NCI-H524 (cell line): ENCODE data around the gene EOLA1.
"Not testable (repeated sequence)": the region's sequence is repeated elsewhere in the genome, so short reads cannot be mapped to it uniquely, and the experiment has no call there.

Experiments
- DNase-seq, 2 experiments: peaks; one replicate each; lab custom pipeline; 2025; lab: John Stamatoyannopoulos, UW

Gene EOLA1

DNA sequence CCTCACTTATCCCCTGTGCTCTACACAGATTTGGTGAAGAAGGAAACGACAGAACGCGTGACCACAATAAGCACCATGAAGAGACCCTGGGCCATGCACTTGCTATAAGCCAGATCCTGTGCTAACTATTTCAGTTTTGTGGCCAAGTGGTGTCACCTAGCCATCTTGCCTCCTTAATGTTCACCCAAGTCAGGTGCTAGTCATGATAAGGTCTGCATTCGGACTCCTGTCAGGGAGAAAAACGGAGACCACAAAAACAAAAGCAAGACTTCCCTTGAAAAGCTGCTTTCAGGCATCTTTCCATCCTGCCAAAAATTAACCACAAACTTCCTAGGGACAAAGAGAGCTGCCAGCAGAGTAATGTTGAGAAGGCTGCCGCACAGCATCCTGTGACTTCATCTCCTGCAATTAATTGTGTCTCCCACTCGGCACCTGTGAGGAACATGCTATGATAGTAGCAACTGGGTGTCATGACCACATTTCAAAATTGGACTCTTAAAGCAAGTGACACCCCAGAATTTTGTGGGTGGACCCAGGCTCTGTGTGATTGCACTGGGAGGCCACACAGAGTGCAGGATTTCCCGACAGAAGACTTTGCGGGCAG lies 26.9 kb upstream of the EOLA1 start:
- DNase-seq, result no peak

- no peak for DNase-seq
Observed at GRCh38 chrX:149515954-149516602, 24.7 kb upstream of the EOLA1 start.

- DNase-seq, result no peak
Observed at GRCh38 chrX:149516604-149517003, 24.2 kb upstream of the EOLA1 start.

- no peak for DNase-seq
Observed at GRCh38 chrX:149517308-149517707, 23.5 kb upstream of the EOLA1 start.

DNA sequence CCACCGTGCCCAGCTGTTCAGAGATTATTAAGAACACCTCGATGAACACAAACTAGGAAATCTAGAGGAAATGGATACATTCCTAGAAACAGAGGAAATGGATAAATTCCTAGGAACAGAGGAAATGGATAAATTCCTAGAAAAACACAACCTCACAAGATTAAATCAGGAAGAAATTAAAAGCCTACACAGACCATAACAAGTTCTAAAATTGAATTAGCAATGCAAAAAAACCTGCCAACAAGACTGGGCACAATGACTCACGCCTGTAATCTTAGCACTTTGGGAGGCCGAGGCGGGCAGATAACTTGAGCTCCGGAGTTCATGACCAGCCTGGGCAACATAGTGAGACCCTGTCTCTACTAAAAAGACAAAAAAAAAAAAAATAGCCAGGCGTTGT lies 22.6 kb upstream of the EOLA1 start:
- no peak for DNase-seq

DNA sequence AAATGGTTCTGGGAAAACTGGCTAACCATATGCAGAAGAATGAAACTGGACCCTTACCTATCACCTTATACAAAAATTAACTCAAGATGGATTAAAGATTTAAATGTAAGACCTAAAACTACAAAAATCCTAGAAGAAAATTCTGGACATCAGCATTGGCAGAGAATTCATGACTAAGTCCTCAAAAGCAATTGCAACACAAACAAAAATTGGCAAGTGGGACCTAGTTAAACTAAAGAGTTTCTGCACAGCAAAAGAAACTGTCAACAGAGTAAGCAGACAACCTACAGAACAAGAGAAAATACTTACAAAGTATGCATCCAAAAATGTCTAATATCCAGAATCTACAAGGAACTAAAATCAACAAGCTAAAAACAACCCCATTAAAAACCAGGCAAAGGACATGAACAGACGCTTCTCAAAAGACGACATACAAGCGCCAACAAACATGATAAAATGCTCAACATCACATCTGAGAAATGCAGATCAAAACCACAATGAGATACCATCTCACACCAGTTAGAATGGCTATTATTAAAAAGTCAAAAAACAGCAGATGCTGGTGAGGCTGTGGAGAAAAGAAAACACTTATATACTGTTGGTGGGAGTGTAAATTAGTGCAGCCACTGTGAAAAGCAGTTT lies 20.1 kb upstream of the EOLA1 start:
- not testable (repeated sequence) for DNase-seq

DNA sequence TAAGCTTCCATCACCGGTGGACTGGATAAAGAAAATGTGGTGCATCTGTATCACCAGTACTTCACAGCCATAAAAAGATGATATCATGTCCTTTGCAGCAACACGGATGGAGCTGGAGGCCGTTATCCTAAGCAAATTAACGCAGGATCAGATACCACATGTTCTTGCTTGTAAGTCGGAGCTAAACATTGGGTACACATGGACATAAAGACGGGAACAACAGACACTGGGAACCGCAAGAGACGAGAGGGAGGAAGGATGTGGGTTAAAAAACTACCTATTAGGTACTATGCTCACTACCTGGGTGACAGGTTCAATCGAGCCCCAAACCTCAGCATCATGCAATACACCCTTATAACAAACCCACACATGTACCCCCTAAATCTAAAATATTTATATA lies 19.4 kb upstream of the EOLA1 start:
- no peak for DNase-seq

DNA sequence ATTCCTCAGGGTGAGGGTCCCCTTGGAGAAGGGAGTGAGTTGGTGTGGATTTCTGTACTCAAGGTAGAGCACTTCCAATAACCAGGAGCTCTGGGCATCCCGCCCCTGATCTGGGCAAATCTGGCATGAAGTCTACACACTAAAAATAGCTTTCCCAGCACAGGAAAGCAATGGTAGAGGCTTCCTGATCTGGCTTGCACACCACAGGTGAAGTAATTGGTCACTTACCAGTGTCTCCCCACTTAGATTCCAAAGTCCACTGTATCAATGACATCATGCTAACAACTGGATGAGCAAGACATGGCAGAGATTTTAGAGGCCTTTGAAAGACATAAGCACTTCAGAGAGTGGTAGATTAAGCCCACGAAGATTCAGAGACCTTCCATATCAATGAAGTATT lies 17.9 kb upstream of the EOLA1 start:
- DNase-seq, result no peak

- DNase-seq, result peak; percentile 38 to 57
Observed at GRCh38 chrX:149525389-149525788, 15.4 kb upstream of the EOLA1 start.

- DNase-seq, result not testable (repeated sequence)
Observed at GRCh38 chrX:149525903-149526302, 14.9 kb upstream of the EOLA1 start.

DNA sequence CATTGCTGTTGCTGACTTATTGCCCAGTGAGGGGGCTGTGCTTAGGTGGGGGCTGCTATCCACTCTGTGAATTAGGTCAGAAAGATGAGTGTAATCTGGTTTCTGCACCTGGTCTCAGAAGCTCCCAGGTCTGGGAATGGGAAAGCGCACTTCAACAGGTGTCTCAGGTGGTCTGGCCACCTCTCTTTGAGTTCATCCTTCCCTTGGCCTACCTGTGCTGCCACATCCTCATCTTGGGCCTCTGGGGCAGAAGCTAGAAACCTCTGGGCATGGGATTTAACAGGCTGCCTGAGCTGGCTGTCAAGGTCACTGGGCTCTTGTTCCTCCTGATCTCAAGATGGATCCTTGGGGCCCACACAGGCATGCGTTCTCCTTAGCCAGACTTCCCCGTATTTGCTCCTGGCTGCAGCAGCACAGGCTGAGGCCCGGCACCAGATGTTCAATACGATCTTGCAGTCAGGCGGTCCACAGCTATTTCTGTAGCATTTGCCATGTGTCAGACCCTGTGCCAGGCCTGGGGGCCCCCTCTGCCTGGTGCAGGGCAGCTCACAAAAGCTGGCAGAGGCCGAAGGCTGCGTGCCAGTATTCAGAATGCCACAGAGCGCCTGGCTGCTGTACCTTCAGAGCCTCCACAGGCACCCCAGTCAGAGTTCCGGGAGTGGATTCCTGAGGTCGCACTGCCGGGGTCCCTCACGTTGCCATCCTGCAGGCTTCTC lies 14.3 kb upstream of the EOLA1 start:
- not testable (repeated sequence) for DNase-seq

DNA sequence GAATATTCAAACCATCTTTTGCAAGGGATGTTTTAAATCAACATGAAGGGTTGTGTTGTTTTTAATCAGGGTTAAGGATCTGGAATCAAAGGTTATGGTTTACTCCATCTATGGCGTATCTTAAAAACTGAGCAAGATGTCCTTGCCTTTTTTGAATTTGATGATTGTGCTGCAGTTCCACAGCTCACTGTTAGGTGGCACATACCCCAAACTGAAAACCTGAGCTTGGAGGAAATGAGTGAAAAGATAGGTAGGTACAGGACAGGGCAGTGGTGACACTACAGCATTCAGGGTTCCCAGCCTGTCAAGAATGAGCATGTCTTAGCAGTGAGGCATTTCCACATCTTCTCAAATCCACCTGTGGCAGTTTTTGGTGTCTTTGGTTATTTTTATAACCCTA lies 13.1 kb upstream of the EOLA1 start:
- DNase-seq, result peak; percentile 6 to 34

- DNase-seq, result no peak
Observed at GRCh38 chrX:149528381-149528780, 12.4 kb upstream of the EOLA1 start.

DNA sequence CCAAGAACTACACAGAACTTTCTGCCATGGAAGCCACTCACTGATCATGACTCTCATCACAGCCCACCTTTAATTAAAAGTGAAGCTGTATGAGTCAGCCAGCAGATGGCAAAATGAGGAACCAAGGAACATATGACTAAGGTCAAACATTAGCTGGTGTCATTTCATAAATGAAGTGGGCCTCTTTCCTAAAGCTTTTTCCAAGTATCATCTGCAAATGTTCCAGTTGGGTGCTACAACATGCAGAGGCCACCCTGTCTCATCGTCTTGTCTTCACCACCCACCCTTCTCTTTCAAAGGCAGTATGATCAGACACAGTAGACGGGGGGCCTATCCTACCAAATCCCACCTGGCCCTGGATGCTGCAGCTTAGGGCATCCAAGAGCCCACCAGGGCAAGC lies 9.2 kb upstream of the EOLA1 start:
- DNase-seq, result no peak

DNA sequence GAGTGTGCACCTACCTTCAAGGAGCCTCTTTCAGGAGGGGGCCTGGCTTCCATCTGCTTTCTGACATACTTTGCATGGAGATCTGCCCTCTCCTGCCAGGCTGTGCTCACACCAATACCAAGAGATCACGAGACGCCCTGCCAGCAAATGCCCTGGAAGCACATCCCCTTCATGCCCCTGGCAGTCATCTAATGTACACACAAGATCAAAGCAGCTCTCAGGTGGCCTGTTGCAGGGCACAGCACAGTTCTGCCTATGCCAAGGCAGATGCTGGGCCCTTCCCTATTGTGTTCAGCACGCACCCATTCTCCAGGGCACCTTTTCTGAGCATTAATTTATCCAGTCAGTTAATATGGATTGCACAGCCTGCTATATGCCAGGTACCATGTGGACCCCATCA lies 7.9 kb upstream of the EOLA1 start:
- DNase-seq, result not testable (repeated sequence)

- not testable (repeated sequence) for DNase-seq
Observed at GRCh38 chrX:149533999-149534398, 6.8 kb upstream of the EOLA1 start.

DNA sequence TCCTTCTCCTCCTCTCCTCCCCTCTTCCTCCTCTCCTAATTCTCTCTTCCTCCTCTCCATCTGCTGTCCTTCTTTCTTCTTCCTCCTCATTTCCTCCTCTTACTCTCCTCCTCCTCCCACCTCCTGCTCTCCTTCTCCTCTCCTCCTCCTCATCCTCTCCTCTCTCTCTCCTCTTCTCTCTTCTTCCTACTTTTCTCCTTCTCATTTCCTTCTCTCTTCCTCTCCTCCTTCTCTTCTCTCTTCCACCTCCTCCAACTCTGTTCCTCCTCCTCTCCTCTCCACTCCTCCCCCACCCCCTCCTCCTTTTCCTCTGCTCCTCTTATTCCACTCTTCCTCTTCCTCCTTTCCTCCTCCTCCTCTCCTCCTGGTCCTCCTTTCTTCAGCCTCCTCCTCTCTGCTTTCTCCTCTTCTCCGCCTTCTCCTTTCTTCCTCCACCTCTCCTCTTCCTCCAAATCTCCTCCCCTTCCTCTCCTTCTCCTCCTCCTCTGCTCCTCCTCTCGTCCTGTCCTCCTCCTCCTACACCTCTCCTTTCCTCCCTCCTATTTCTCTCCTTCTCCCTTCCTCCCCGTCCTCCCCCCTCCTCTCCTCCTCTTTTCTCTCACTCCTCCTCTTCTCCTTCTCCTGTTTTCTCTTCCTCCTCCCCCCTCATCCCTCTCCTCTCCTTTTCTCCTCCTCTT lies 5.7 kb upstream of the EOLA1 start:
- DNase-seq, result not testable (repeated sequence)

GRCh38 chrX:149537474-149537873 lies 3.3 kb upstream of the EOLA1 start:
- DNase-seq, result not testable (repeated sequence)

DNA sequence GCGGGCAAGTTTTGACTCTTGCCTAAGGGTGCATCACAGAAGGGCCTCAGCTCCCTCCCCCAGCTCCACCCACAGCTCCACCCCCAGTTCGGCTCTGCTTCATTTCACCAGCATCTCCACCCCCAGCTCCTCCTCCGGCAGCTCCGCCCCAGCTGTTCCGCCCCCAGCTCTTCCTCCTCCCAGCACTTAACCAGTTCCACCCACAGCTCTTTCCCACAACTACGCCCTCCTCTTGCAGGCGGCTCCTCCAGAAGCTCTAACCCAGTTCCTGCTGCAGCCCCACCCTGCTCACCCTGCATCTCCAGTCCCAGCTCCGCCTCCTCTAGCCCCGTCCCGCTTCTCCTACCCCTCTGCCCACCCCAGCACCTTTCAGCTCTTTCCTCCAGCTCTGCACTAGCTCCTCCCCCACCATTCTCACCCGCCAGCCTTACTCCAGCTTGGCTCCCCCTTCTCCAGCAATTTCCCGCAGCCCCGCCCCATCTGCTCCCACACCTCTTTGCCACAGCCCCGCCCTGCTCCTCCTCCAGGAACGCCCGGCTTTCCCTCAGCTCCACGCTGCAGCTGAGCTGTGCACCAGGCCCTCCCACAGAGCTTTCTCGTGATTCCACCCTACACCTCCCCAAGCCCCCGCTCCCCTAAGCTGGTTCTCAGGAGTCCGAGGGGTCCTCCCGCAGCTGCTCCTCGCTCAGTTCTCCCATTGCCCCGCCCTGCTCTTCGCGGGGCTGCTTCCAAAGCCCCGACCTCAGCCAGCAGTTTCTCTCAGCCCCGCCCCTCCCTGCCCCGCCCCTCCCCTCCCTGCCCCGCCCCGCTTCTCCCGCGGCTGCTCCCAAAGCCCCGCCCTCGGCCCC lies 1.3 kb upstream of the EOLA1 start:
- peak; percentile 86 to 93 for DNase-seq

GRCh38 chrX:149540131-149540620 lies 636 bp upstream of the EOLA1 start:
- peak; percentile 94 to 96 for DNase-seq

GRCh38 chrX:149541521-149542047 lies 772 bp downstream of the EOLA1 start:
- no peak for DNase-seq
